Measurements from ENCODE around the gene SFXN1. TPM values are rescaled to one million over a fixed set of nuclear protein-coding genes. Genes with fewer than 3 reads are reported as not detected.
"Not testable (repeated sequence)": the region's sequence is repeated elsewhere in the genome, so short reads cannot be mapped to it uniquely, and the experiment has no call there.

Gene SFXN1
- total RNA-seq, 1 donor, result 110 TPM

GRCh38 chr5:175507671-175508070 lies 29.3 kb downstream of the SFXN1 start:
- H3K4me3 ChIP-seq (ENCODE audit: low read length); H3K27me3 ChIP-seq (ENCODE audit: insufficient read depth, low read length); H3K9me3 ChIP-seq (ENCODE audit: low read depth, low read length); H3K4me1 ChIP-seq (ENCODE audit: insufficient read depth, low read length): not testable (repeated sequence)

- Histone ChIP-seq H3K9me3 (ENCODE audit: low read depth, low read length) (no peaks in the 10 kb centered on the region), H3K4me1 (ENCODE audit: insufficient read depth, low read length) (no peaks in the 10 kb centered on the region), H3K4me3 (ENCODE audit: low read length) (no peak overlapping the region), H3K27me3 (ENCODE audit: insufficient read depth, low read length) (no peaks in the 10 kb centered on the region)
These were observed 30.5 kb downstream of the SFXN1 start for GRCh38 chr5:175508896-175509295.

DNA sequence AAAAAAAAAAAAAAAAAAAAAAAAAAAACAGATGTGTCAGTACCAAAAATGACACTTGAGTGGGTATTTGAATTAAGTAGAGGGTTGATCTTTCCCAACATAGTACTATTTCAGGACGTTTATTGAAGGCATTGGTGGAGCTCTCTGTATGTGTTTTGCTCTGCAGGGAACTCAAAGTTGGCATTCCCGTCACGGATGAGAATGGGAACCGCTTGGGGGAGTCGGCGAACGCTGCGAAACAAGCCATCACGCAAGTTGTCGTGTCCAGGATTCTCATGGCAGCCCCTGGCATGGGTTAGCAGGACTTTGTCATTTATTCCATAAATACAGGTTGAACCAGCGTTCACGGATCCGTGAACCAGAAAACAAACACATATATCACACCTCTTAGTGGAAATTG lies 34.9 kb downstream of the SFXN1 start:
- Histone ChIP-seq H3K9me3 (ENCODE audit: low read depth, low read length) (no peaks in the 10 kb centered on the region), H3K4me1 (ENCODE audit: insufficient read depth, low read length) (no peaks in the 10 kb centered on the region), H3K27me3 (ENCODE audit: insufficient read depth, low read length) (no peaks in the 10 kb centered on the region), H3K4me3 (ENCODE audit: low read length) (no peak overlapping the region)

DNA sequence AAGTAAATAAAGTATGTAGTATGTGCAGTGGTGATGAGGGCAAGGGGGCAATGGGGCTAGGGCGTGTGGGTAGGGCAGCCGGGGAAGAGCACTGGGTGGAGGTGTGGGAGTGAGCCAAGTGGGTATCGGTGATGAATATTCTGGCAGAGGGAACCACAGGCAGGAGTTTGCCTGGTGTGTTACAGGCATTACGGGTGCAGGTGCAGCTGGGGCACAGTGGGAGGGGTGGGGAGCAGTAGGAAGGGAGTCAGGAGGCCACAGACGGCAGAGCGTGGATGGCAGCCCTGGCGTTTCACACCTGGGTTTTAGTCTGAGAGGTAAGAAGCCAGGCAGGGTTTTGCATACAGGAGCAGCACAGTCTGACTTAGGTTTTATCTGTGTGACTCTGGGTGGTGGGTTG lies 35.4 kb downstream of the SFXN1 start:
- Histone ChIP-seq H3K9me3 (ENCODE audit: low read depth, low read length) (no peaks in the 10 kb centered on the region), H3K27me3 (ENCODE audit: insufficient read depth, low read length) (no peaks in the 10 kb centered on the region), H3K4me1 (ENCODE audit: insufficient read depth, low read length) (no peaks in the 10 kb centered on the region), H3K4me3 (ENCODE audit: low read length) (no peak overlapping the region)

DNA sequence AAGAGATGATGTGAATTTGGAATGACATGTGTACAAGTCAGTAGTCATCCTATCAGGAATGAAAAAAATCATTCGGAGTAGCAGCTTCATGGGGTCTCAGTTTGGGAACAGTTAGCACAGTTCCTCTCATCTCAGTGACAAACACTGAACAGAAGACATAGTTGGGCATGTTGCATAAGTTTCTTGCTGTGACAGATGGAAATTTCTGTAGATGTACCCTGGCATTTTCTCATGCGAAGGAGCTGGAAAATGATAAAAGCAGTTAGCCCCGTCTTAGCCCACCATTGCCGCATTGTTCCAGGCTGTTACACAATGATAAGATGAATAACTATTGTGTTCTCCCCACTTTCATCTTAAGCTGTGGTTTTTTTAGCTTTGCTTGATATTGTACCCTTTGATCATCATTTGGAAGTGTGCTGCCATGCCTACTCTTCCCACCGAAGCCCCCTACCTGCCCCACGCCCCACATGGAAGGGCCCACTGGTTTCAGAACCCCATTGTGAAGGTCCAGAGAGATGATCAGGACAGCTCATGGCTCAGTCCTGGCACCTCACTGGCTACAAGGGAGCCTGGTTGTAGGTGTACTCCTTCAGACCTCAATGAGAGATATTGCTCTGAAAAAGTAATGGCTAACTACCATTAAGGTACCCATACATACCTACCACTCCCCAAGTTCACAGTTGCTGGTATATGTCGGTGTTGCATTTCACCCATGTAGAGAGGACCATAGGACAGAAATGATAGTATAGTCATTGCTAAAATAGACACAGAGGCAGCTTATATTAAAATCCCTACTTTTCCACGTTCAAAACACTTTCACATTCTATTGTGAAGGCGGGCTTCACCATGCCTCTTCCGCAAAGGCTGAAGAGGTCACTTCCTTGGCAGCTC lies 38.8 kb downstream of the SFXN1 start:
- Histone ChIP-seq H3K4me3 (ENCODE audit: low read length) (no peak overlapping the region), H3K4me1 (ENCODE audit: insufficient read depth, low read length) (peaks cover 16% of the 10 kb centered on the region)

GRCh38 chr5:175517824-175518450 lies 39.6 kb downstream of the SFXN1 start:
- H3K4me3 ChIP-seq (ENCODE audit: low read length), result no peak overlapping the region
- H3K4me1 ChIP-seq (ENCODE audit: insufficient read depth, low read length), result peaks cover 24% of the 10 kb centered on the region
- H3K9me3 ChIP-seq (ENCODE audit: low read depth, low read length), result no peaks in the 10 kb centered on the region
- no peaks in the 10 kb centered on the region for H3K27me3 ChIP-seq (ENCODE audit: insufficient read depth, low read length)

More for the DNA sequence above, 38.8 kb downstream of the SFXN1 start:
- H3K27me3 ChIP-seq (ENCODE audit: insufficient read depth, low read length), result no peaks in the 10 kb centered on the region
- no peaks in the 10 kb centered on the region for H3K9me3 ChIP-seq (ENCODE audit: low read depth, low read length)

DNA sequence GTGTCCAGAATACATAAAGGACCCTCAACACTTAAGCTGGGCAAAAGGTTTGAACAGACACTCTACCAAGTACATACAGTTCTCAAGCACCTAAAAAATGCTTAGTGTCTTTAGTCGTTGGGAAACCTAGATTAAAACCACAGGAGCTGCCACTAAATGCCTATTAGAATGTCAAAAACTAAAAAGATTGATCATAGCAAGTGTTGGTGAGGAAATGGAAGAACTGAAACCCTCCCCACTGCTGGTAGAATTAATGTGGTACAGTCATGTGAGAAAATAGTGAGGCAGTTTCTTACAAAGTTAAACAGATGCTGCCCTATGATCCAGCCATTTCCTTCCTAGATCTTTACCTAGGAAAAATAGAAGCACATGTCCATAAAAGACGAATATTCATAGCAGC lies 40.6 kb downstream of the SFXN1 start:
- Histone ChIP-seq H3K9me3 (ENCODE audit: low read depth, low read length) (no peaks in the 10 kb centered on the region), H3K27me3 (ENCODE audit: insufficient read depth, low read length) (no peaks in the 10 kb centered on the region), H3K4me3 (ENCODE audit: low read length) (no peak overlapping the region), H3K4me1 (ENCODE audit: insufficient read depth, low read length) (peaks cover 27% of the 10 kb centered on the region)

DNA sequence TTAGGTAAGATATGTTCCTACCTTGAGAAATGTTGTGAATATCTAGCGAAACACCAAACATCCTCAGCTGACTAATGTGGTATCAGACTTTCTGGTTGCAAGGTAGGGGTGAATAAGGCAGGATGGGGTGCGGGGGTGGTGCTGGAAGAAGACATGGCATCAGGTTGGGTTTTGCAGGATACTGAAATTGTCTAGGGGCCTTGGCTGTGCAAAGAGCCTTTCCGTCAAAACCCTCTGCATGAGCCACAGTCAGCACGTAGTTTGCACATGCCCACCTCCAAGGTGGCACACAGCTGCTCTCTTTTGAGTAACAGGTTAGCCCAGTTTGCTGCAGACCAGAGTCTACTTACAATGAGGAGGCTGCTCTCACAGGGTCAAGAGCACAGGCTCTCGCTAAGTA lies 42.0 kb downstream of the SFXN1 start:
- peaks cover 27% of the 10 kb centered on the region for H3K4me1 ChIP-seq (ENCODE audit: insufficient read depth, low read length)
- no peak overlapping the region for H3K4me3 ChIP-seq (ENCODE audit: low read length)
- no peaks in the 10 kb centered on the region for H3K27me3 ChIP-seq (ENCODE audit: insufficient read depth, low read length)
- no peaks in the 10 kb centered on the region for H3K9me3 ChIP-seq (ENCODE audit: low read depth, low read length)

- H3K9me3 ChIP-seq (ENCODE audit: low read depth, low read length), result no peaks in the 10 kb centered on the region
- H3K4me1 ChIP-seq (ENCODE audit: insufficient read depth, low read length), result peaks cover 27% of the 10 kb centered on the region
- no peak overlapping the region for H3K4me3 ChIP-seq (ENCODE audit: low read length)
- H3K27me3 ChIP-seq (ENCODE audit: insufficient read depth, low read length), result no peaks in the 10 kb centered on the region
These were observed 42.5 kb downstream of the SFXN1 start for GRCh38 chr5:175520873-175521272.

DNA sequence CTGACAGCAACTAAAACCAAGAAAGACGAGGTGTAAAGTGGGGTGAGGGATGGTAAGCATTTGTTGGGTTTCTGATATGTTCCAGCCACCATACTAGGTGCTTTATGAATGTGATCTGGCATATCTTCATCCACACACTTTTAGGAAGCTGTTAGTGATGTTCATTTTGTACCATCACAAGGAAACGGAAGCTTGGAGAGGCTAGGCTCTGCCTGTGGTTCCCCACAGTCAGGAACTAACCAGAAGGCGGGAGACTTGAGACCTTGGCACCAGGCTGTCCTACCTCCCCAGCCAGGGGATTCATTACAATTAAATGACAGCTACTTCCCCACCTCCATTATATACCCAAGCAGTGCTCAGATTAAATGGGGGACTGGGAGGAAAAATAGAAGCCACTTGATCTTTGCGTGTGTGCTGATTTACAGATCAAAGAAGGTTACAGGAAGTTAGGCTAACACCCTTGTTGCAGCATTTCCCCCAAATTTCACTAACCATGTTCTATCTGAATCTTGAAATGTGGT lies 43.0 kb downstream of the SFXN1 start:
- Histone ChIP-seq H3K27me3 (ENCODE audit: insufficient read depth, low read length) (no peaks in the 10 kb centered on the region), H3K4me1 (ENCODE audit: insufficient read depth, low read length) (peaks cover 27% of the 10 kb centered on the region), H3K4me3 (ENCODE audit: low read length) (no peak overlapping the region)

DNA sequence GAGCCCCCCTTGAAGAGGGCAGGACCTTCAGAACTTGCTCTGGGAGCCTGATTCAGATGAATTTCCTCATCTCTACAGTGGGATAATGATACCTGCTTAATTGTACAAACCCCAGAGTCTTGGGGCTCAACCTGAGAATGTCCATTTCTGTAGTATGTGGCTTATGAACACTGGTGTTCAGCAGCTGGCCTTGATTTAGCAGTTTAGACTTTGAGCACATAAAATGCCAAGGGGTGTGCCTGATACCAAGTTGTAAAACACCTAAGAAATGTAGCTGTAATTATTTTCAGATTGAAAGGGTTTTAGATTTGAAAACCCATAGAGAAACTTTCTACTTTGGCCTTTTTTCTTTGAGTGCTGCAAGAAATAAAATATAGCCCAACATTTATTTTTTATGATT lies 44.9 kb downstream of the SFXN1 start:
- Histone ChIP-seq H3K4me1 (ENCODE audit: insufficient read depth, low read length) (peaks cover 27% of the 10 kb centered on the region), H3K4me3 (ENCODE audit: low read length) (no peak overlapping the region), H3K9me3 (ENCODE audit: low read depth, low read length) (no peaks in the 10 kb centered on the region), H3K27me3 (ENCODE audit: insufficient read depth, low read length) (no peaks in the 10 kb centered on the region)

More for the DNA sequence above, 43.0 kb downstream of the SFXN1 start:
- H3K9me3 ChIP-seq (ENCODE audit: low read depth, low read length), result no peaks in the 10 kb centered on the region

DNA sequence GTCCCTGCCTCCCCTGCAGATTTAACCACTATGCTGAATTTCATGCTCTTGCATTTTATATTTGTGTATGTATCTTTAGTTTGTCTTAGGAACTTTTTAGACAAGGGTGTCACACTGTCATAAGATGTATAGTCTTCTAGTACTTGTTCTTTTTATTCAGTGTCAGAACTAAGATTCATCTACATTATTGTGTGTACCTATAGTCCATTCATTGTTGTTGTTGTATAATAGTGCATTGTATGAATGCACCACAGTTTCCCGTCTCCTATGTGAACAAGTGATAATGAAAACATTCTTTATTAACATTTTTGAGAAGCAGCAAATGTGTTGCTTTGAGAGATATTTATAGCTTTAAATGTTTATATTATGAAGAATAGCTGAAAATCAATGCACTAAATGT lies 45.9 kb downstream of the SFXN1 start:
- peaks cover 27% of the 10 kb centered on the region for H3K4me1 ChIP-seq (ENCODE audit: insufficient read depth, low read length)
- H3K4me3 ChIP-seq (ENCODE audit: low read length), result no peak overlapping the region
- H3K27me3 ChIP-seq (ENCODE audit: insufficient read depth, low read length), result no peaks in the 10 kb centered on the region
- no peaks in the 10 kb centered on the region for H3K9me3 ChIP-seq (ENCODE audit: low read depth, low read length)

- Histone ChIP-seq H3K4me1 (ENCODE audit: insufficient read depth, low read length) (peaks cover 11% of the 10 kb centered on the region), H3K27me3 (ENCODE audit: insufficient read depth, low read length) (no peaks in the 10 kb centered on the region)
These were observed 48.3 kb downstream of the SFXN1 start for GRCh38 chr5:175526691-175527090.

DNA sequence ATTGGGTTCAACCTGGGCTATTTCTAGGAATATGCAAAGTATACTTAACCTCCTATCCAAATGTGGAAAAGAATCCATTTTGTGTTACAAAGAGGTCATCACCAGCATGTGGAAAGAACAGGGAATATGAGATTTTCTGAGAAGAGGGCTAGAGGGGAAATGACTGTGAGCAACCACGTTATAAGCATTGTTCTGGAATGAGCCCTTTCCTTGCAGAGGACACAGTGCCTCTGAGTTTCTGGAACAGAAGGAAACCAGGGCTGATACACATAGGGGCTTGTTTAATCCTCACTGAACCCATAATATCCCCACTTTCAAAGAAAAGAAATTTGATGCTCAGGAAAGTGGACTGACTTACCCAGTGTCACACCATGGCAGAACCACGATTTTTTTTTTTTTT lies 53.0 kb downstream of the SFXN1 start:
- Histone ChIP-seq H3K9me3 (ENCODE audit: low read depth, low read length) (no peaks in the 10 kb centered on the region), H3K27me3 (ENCODE audit: insufficient read depth, low read length) (no peaks in the 10 kb centered on the region), H3K4me1 (ENCODE audit: insufficient read depth, low read length) (peaks cover 14% of the 10 kb centered on the region), H3K4me3 (ENCODE audit: low read length) (no peak overlapping the region)

More at GRCh38 chr5:175526691-175527090, 48.3 kb downstream of the SFXN1 start:
- H3K4me3 ChIP-seq (ENCODE audit: low read length), result no peak overlapping the region
- no peaks in the 10 kb centered on the region for H3K9me3 ChIP-seq (ENCODE audit: low read depth, low read length)

GRCh38 chr5:175534070-175534932 lies 55.9 kb downstream of the SFXN1 start:
- no peak overlapping the region for H3K4me3 ChIP-seq (ENCODE audit: low read length)
- H3K4me1 ChIP-seq (ENCODE audit: insufficient read depth, low read length), result peaks cover 14% of the 10 kb centered on the region
- no peaks in the 10 kb centered on the region for H3K9me3 ChIP-seq (ENCODE audit: low read depth, low read length)
- no peaks in the 10 kb centered on the region for H3K27me3 ChIP-seq (ENCODE audit: insufficient read depth, low read length)
